HCT116 (cell line): ENCODE results near the gene SOX1.

Experiments
- CTCF ChIP-seq, 3 experiments: fragments of 200-600 bp in 1 of 3; sonication (generic) in 1 of 3; IDR thresholded peaks in 2 of 3; conservative IDR thresholded peaks in 1 of 3; 2 replicates each; pipeline ENCODE4 v1.5.1; 2012 to 2017; ENCODE audit warnings: low read depth in 2 of 3, low read length in 2 of 3, antibody characterized with exemption in 1 of 3, borderline replicate concordance in 1 of 3, control low read depth in 1 of 3, mild to moderate bottlenecking in 1 of 3, mixed read lengths in 1 of 3, mixed run types in 1 of 3, moderate library complexity in 1 of 3; ENCODE audit not compliant: insufficient read depth in 1 of 3
- EZH2 ChIP-seq: fragments of 200-600 bp; sonication (generic); IDR thresholded peaks from 2 replicates; pipeline ENCODE4 v1.6.1; 2017; ENCODE audit warnings: antibody characterized with exemption, mixed run types
- POLR2AphosphoS5 ChIP-seq: IDR thresholded peaks from 2 replicates; pipeline ENCODE4 v1.6.1; 2011; ENCODE audit warnings: mild to moderate bottlenecking, low read depth, low read length, moderate library complexity

GRCh38 chr13:112065867-112066623 lies 904 bp upstream of the SOX1 start:
- no peak for TF ChIP-seq POLR2AphosphoS5
- TF ChIP-seq CTCF (IDR thresholded peaks at IDR 0.05 in 2 of 3, conservative IDR thresholded peaks at IDR 0.05 in 1 of 3; ENCODE audit: borderline replicate concordance in 1 of 3, insufficient read depth in 1 of 3, low read depth in 2 of 3, low read length in 2 of 3): no peak
- TF ChIP-seq EZH2: no peak
